ENCODE data around the gene CPT1B.

CPT1B gene

GRCh38 chr22:50605613-50606074, 27.4 kb upstream of the CPT1B start:
- TF ChIP-seq GATA1 (IDR thresholded peaks at IDR 0.05; ENCODE audit: low read depth, low read length) (no peak), POLR2A (IDR thresholded peaks at IDR 0.05; ENCODE audit: low read length) (no peak)
- DNase-seq: no peak

DNA sequence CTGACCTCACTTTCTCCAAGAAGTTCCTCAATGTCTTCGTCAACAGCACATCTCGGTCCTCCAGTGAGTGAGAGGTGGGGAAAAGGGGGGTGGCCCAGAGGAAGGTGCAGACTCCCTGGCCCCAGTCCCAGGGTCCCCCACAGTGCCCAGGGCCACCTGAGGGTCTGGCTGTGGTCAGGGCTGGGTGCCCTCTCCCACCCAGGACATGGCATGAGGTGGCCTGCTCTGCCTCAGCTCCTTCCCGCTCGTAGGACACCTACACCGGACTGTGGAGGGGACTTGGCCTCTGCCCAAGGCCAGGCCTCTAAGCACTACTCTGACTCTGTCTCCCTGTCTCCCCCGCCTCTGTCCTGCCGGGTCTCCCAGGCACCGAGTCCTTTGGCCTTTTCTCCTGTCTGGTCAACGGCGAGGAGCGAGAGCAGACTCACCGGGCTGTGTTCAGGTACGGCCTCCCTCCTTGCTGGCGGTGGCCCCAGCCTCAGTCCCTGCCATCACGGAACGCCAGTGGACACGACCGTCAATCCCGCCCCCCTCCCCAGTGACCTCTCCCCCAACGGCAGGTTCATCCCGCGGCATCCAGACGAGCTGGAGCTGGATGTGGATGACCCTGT, 26.9 kb upstream of the CPT1B start:
- TF ChIP-seq POLR2A (IDR thresholded peaks at IDR 0.05; ENCODE audit: low read length) (no peak), GATA1 (IDR thresholded peaks at IDR 0.05; ENCODE audit: low read depth, low read length) (no peak)

GRCh38 chr22:50604256-50605001, 26.2 kb upstream of the CPT1B start:
- DNase-seq: no peak
- TF ChIP-seq POLR2A (IDR thresholded peaks at IDR 0.05; ENCODE audit: low read length) (no peak), GATA1 (IDR thresholded peaks at IDR 0.05; ENCODE audit: low read depth, low read length) (no peak)

More for the DNA sequence above, 26.9 kb upstream of the CPT1B start:
- no peak for DNase-seq

DNA sequence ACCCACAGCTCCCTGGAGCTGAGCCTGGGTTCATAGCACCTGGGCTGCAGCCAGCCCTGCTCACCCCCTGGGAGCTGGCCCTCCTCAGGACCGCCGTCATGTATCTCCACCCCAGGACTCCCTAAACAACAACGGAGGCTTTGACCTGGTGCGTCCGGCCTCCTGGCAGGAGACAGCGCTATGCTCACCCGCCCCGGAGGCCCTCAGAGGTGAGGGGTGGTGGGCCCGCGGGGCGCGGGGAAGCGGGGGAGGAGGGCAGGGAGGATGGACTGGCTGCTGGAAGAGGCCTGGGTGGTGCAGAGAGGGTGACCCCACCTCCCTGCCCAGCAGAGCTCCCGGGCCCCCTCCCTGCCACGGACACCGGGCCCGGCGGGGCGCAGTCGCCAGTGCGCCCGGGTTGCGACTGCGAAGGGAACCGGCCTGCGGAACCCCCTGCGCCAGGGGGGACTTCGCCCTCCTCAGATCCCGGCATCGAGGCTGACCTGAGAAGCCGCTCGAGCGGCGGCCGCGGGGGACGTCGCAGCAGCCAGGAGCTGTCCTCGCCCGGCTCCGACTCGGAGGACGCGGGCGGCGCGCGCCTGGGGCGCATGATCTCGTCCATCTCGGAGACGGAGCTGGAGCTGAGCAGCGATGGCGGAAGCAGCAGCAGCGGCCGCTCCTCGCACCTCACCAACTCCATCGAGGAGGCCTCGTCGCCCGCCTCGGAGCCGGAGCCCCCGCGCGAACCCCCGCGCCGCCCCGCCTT, 25.5 kb upstream of the CPT1B start:
- peak in 1 of 2 experiments; percentile 22 for DNase-seq
- no peak for TF ChIP-seq GATA1 (IDR thresholded peaks at IDR 0.05; ENCODE audit: low read depth, low read length)
- TF ChIP-seq POLR2A (IDR thresholded peaks at IDR 0.05; ENCODE audit: low read length): no peak

- no peak for DNase-seq
- TF ChIP-seq GATA1 (IDR thresholded peaks at IDR 0.05; ENCODE audit: low read depth, low read length) (no peak), POLR2A (IDR thresholded peaks at IDR 0.05; ENCODE audit: low read length) (no peak)
These were observed 24.1 kb upstream of the CPT1B start for GRCh38 chr22:50602338-50602700.

GRCh38 chr22:50601669-50602337, 23.6 kb upstream of the CPT1B start:
- no peak for DNase-seq
- TF ChIP-seq GATA1 (IDR thresholded peaks at IDR 0.05; ENCODE audit: low read depth, low read length) (no peak), POLR2A (IDR thresholded peaks at IDR 0.05; ENCODE audit: low read length) (no peak)

- DNase-seq: no peak
- TF ChIP-seq GATA1 (IDR thresholded peaks at IDR 0.05; ENCODE audit: low read depth, low read length) (no peak), POLR2A (IDR thresholded peaks at IDR 0.05; ENCODE audit: low read length) (no peak)
These were observed 22.9 kb upstream of the CPT1B start for GRCh38 chr22:50600967-50601668.

- TF ChIP-seq GATA1 (IDR thresholded peaks at IDR 0.05; ENCODE audit: low read depth, low read length): no peak
- no peak for TF ChIP-seq POLR2A (IDR thresholded peaks at IDR 0.05; ENCODE audit: low read length)
- DNase-seq: no peak
These were observed 22.3 kb upstream of the CPT1B start, which contains the start of gene MAPK8IP2 for GRCh38 chr22:50600538-50600937. Gene MAPK8IP2, plus strand, starts transcription at chr22:50600793. Its CDS starts 26 bp downstream, at chr22:50600819.

- TF ChIP-seq GATA1 (IDR thresholded peaks at IDR 0.05; ENCODE audit: low read depth, low read length) (no peak), POLR2A (IDR thresholded peaks at IDR 0.05; ENCODE audit: low read length) (no peak)
- DNase-seq: peak; percentile 53 to 58
These were observed 21.7 kb upstream of the CPT1B start for GRCh38 chr22:50599816-50600455.

- no peak for DNase-seq
- TF ChIP-seq POLR2A (IDR thresholded peaks at IDR 0.05; ENCODE audit: low read length) (no peak), GATA1 (IDR thresholded peaks at IDR 0.05; ENCODE audit: low read depth, low read length) (no peak)
These were observed 18.9 kb upstream of the CPT1B start for GRCh38 chr22:50597097-50597496.

DNA sequence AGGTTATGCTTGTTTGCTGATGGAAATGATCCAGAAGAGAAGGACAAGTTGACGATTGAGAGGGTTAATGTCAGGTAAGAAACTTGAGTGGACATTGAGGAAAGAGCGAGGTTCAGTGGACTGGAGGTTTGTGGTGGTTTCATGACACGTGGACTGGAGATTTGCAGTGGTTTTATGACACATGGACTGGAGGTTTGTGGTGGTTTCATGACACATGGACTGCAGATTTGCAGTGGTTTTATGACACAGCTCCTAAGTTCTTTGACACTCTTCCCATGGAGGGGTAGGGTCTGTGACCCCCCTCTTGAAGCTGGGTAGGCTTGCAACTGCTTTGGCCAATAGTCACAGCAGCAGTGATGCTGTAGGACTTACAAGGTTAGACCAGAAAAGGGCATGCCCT, 17.0 kb upstream of the CPT1B start:
- no peak for DNase-seq
- no peak for TF ChIP-seq POLR2A (IDR thresholded peaks at IDR 0.05; ENCODE audit: low read length)
- no peak for TF ChIP-seq GATA1 (IDR thresholded peaks at IDR 0.05; ENCODE audit: low read depth, low read length)

- DNase-seq: no peak
- TF ChIP-seq GATA1 (IDR thresholded peaks at IDR 0.05; ENCODE audit: low read depth, low read length) (no peak), POLR2A (IDR thresholded peaks at IDR 0.05; ENCODE audit: low read length) (no peak)
These were observed 9.2 kb upstream of the CPT1B start for GRCh38 chr22:50587407-50587806.

DNA sequence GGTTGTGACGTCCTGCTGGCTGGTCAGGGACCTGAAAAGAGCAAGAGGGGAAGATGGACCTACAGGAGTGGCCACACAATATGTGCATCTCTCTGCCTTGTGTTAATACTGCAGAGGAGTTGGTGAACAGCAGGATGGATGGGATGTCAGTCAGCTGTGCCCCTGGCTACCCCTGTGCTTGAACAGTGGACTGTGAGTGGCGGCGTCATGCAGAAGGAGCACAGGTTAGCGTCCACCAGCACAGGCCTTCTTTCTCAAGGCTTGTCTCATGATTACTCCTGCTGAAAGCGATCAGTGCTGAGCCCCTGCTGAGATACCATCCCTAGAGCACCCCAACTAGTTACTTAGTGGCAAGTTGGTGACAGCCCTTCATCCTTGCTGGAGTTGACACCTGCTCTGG, 8.2 kb upstream of the CPT1B start:
- DNase-seq: no peak
- no peak for TF ChIP-seq POLR2A (IDR thresholded peaks at IDR 0.05; ENCODE audit: low read length)
- no peak for TF ChIP-seq GATA1 (IDR thresholded peaks at IDR 0.05; ENCODE audit: low read depth, low read length)
